TTC549 (cell line): ENCODE results near the gene SLC25A1.

Source experiments
- FAIRE-seq: peaks from 2 replicates; lab custom pipeline; 2012; peaks lifted over from hg19 to GRCh38; lab: Jason Lieb, UNC

SLC25A1 gene

GRCh38 chr22:19178657-19179496 is at the start of gene SLC25A1:
Gene SLC25A1 (minus strand): TSS chr22:19178736. CDS start chr22:19178673, 63 bp downstream.
- no peak for FAIRE-seq

- FAIRE-seq: no peak
Measured at GRCh38 chr22:19228179-19228578, 49.6 kb upstream of the SLC25A1 start.

GRCh38 chr22:19226428-19226827 is 47.9 kb upstream of the SLC25A1 start:
- no peak for FAIRE-seq

- FAIRE-seq: no peak
Measured at GRCh38 chr22:19225560-19225959, 47.0 kb upstream of the SLC25A1 start.

GRCh38 chr22:19224985-19225384 is 46.4 kb upstream of the SLC25A1 start:
- FAIRE-seq: no peak

GRCh38 chr22:19224557-19224956 is 46.0 kb upstream of the SLC25A1 start:
- no peak for FAIRE-seq

- no peak for FAIRE-seq
Measured at GRCh38 chr22:19223617-19224016, 45.1 kb upstream of the SLC25A1 start.

- FAIRE-seq: no peak
Measured at GRCh38 chr22:19223110-19223509, 44.6 kb upstream of the SLC25A1 start.

- FAIRE-seq: no peak
Measured at GRCh38 chr22:19222242-19223005, 43.9 kb upstream of the SLC25A1 start.

GRCh38 chr22:19220867-19221266 is 42.3 kb upstream of the SLC25A1 start:
- no peak for FAIRE-seq

- FAIRE-seq: no peak
Measured at GRCh38 chr22:19218541-19219233, 40.2 kb upstream of the SLC25A1 start.

GRCh38 chr22:19216579-19216978 is 38.0 kb upstream of the SLC25A1 start:
- no peak for FAIRE-seq

GRCh38 chr22:19215360-19215759 is 36.8 kb upstream of the SLC25A1 start:
- FAIRE-seq: no peak

- no peak for FAIRE-seq
Measured at GRCh38 chr22:19214078-19214473, 35.5 kb upstream of the SLC25A1 start.

- FAIRE-seq: no peak
Measured at GRCh38 chr22:19213442-19214077, 35.0 kb upstream of the SLC25A1 start.

- no peak for FAIRE-seq
Measured at GRCh38 chr22:19213001-19213400, 34.5 kb upstream of the SLC25A1 start.

- no peak for FAIRE-seq
Measured at GRCh38 chr22:19212302-19212870, 33.9 kb upstream of the SLC25A1 start.

GRCh38 chr22:19210188-19210587 is 31.7 kb upstream of the SLC25A1 start:
- no peak for FAIRE-seq

- FAIRE-seq: no peak
Measured at GRCh38 chr22:19208287-19208847, 29.8 kb upstream of the SLC25A1 start.

GRCh38 chr22:19207884-19208283 is 29.3 kb upstream of the SLC25A1 start:
- FAIRE-seq: no peak

GRCh38 chr22:19207401-19207808 is 28.9 kb upstream of the SLC25A1 start:
- FAIRE-seq: no peak

GRCh38 chr22:19206287-19206686 is 27.8 kb upstream of the SLC25A1 start:
- FAIRE-seq: no peak
